Psoas muscle (tissue), 8 donors: ENCODE measurements around the gene ZNF331. TPM values are rescaled to one million over a fixed set of nuclear protein-coding genes. Genes with fewer than 3 reads are reported as not detected.

Source experiments
- ATAC-seq, 4 donors: fragments of 200-7000 bp; cut with Tn5 transposase; one replicate each; pipeline ENCODE4 v1.9.1; 2020; ENCODE audit warnings: moderate library complexity in 3 of 4, mild to moderate bottlenecking in 2 of 4
- DNase-seq, 2 donors: peaks; one replicate each; pipeline ENCODE4 v3.0.0-alpha.2; 2020
- H3K27ac ChIP-seq: fragments of 200-600 bp; one replicate; pipeline ENCODE4 v1.8.0; 2022
- H3K27me3 ChIP-seq, 3 donors: fragments of 200-600 bp in 1 of 3; one replicate each; pipeline versions ENCODE4 v1.6.1 to v1.8.0; 2013 to 2022; ENCODE audit warnings: low read length in 2 of 3, mild to moderate bottlenecking in 2 of 3, moderate library complexity in 1 of 3; ENCODE audit not compliant: insufficient read depth in 3 of 3
- H3K36me3 ChIP-seq, 2 donors: fragments of 200-600 bp in 1 of 2; one replicate each; pipeline versions ENCODE4 v1.6.1 to v1.8.0; 2013 to 2022; ENCODE audit warnings: low read depth in 1 of 2, mild to moderate bottlenecking in 1 of 2, moderate library complexity in 1 of 2; ENCODE audit not compliant: insufficient read depth in 1 of 2
- H3K4me1 ChIP-seq: fragments of 200-600 bp; one replicate; pipeline ENCODE4 v1.8.0; 2022
- H3K4me3 ChIP-seq: fragments of 200-600 bp; one replicate; pipeline ENCODE4 v1.8.0; 2022; ENCODE audit warnings: mild to moderate bottlenecking
- H3K9me3 ChIP-seq: fragments of 200-600 bp; one replicate; pipeline ENCODE4 v1.8.0; 2022
- CTCF ChIP-seq: fragments of 200-600 bp; IDR thresholded peaks from one replicate; pipeline ENCODE4 v1.8.0; 2022; ENCODE audit warnings: antibody characterized with exemption
- WGBS, 3 donors: extraction: QIAGEN DNeasy Blood & Tissue Kit; methylation state at CpG; one replicate each; pipeline versions ENCODE4 v1.1.6 to v1.1.7; 2013; 5-methylcytosine and 5-hydroxymethylcytosine counted together
- intact Hi-C, 2 donors: fragments of 100-400 bp; cut with DNase I; formaldehyde crosslinking; loops; one replicate each; pipeline versions ENCODE4 v1.11.0 to v1.14.2; 2022
- polyA plus RNA-seq, 3 donors: library from polyadenylated mRNA; stranded (reverse); fragments of 200-250 nt; gene quantifications; one replicate each; pipeline ENCODE4 v1.2.3, GENCODE V29; 2013
- total RNA-seq, 4 donors: library from RNA; stranded (reverse); fragmentation: NEBNext Ultra II Directional in 2 of 4; extraction: Animal tissue kit (Norgen Biotek cat#: 25700) in 2 of 4; gene quantifications; one replicate each; pipeline versions ENCODE4 v1.2.1 to v1.2.4, GENCODE V29; 2021 to 2023
- donor health status: healthy with polysubstance abuse.
- donor health status: DM: no; HTN: no; CAD: no; lungs with moderate emphysema.
- donor health status: Bipolar disorder and iron deficiency.
- donor health status: healthy.
- donor health status: DM: yes; HTN: yes; CAD: no.
- donor health status: DM: no; HTN: no; CAD: no.
- donor health status: DM: no; HTN: no; CAD: no.
- donor health status: DM: yes; HTN: yes; CAD: no.

Gene ZNF331
- total and polyA plus RNA-seq, 7 donors: 3.8 to 29.0 (median 8.7) TPM

GRCh38 chr19:53518121-53518520, 19.8 kb upstream of the ZNF331 start:
- Histone ChIP-seq H3K27me3 (no peaks in the 10 kb centered on the region), H3K9me3 (peaks cover 16% of the 10 kb centered on the region), H3K27ac (no peak overlapping the region), H3K36me3 (no peaks in the 10 kb centered on the region), H3K4me1 (peaks cover 5% of the 10 kb centered on the region), H3K4me3 (no peak overlapping the region)
- DNase-seq: no peak
- WGBS, 3 donors: 58 to 78% (median 74%) methylated on average over 4 of the region's 4 CpGs
- ATAC-seq: no peak
- intact Hi-C loops: loop anchor here in 1 of 2 donors (5.0 kb wide), 1 partner anchor 86 kb away; the partner anchor contains the start of gene ZNF761
- TF ChIP-seq CTCF: no peak

GRCh38 chr19:53518716-53519115, 19.2 kb upstream of the ZNF331 start:
- ATAC-seq: no peak
- Histone ChIP-seq H3K27me3 (no peaks in the 10 kb centered on the region), H3K4me1 (peaks cover 5% of the 10 kb centered on the region), H3K9me3 (peaks cover 16% of the 10 kb centered on the region), H3K36me3 (no peaks in the 10 kb centered on the region), H3K27ac (no peak overlapping the region), H3K4me3 (no peak overlapping the region)
- WGBS, 3 donors: 19 to 32% (median 27%) methylated on average over 1 of the region's 1 CpG
- intact Hi-C loops: loop anchor here in 1 of 2 donors (5.0 kb wide), 1 partner anchor 86 kb away; the partner anchor contains the start of gene ZNF761
- no peak for TF ChIP-seq CTCF
- no peak for DNase-seq

DNA sequence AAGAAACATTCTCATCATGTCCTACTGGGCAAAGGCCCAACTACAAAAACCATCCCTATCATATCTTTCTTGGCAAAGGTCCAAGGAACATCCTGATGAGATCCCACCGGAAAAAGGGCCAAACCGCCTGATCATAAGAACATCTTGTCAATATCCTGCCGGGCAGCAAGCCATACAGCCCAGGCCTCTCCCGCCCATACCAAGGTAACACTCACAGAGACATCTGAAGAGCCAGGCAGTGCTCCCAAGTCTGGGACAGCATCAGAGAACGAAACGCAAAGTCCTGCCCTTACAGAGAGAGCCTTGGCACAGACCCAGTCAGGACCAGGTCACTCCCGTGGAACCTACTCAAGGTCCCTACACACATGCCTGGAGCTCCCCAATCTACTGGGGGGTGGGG, 18.5 kb upstream of the ZNF331 start:
- H3K4me1 ChIP-seq: peaks cover 5% of the 10 kb centered on the region
- H3K27ac ChIP-seq: peak overlapping the region; percentile 87
- ATAC-seq (no peak), DNase-seq (no peak)
- intact Hi-C loops: loop anchor here in 1 of 2 donors (5.0 kb wide), 1 partner anchor 87 kb away; the partner anchor contains the start of gene ZNF761
- H3K4me3 ChIP-seq: no peak overlapping the region
- H3K36me3 ChIP-seq: no peaks in the 10 kb centered on the region
- no peak for TF ChIP-seq CTCF
- no peaks in the 10 kb centered on the region for H3K27me3 ChIP-seq
- 71 to 79% (median 75%) methylated on average over 7 of the region's 7 CpGs for WGBS, 3 donors
- peaks cover 16% of the 10 kb centered on the region for H3K9me3 ChIP-seq

DNA sequence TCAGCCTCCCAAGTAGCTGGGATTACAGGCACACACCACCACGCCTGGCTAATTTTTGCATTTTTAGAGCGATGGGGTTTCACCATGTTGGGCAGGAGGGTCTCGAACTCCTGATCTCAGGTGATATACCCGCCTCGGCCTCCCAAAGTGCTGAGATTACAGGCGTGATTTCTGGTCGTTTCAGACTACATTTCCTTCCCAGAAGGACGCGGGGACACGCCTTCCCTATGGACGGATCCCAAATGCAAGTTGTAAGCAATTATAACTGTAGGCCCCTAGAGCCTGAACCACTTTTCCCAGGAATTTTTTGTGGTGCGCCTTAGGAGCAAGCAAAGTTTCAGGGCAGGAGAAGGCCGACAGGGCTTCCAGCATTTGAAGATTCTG, 17.8 kb upstream of the ZNF331 start:
- H3K4me3 ChIP-seq: peak overlapping the region; percentile 67
- H3K4me1 ChIP-seq: peaks cover 5% of the 10 kb centered on the region
- peak in 1 of 2 donors; percentile 23 for DNase-seq
- intact Hi-C loops: loop anchor here in 1 of 2 donors (5.0 kb wide), 1 partner anchor 667 kb away; the partner anchor contains the start of gene MBOAT7
- no peaks in the 10 kb centered on the region for H3K27me3 ChIP-seq
- no peak for ATAC-seq
- peak overlapping the region; percentile 87 for H3K27ac ChIP-seq
- peaks cover 16% of the 10 kb centered on the region for H3K9me3 ChIP-seq
- WGBS, 3 donors: 48 to 55% (median 51%) methylated on average over 13 of the region's 13 CpGs
- no peaks in the 10 kb centered on the region for H3K36me3 ChIP-seq
- TF ChIP-seq CTCF: no peak
